GM12878 (cell line): ENCODE measurements around the gene ZNF69. TPM values are rescaled to one million over a fixed set of nuclear protein-coding genes. Genes with fewer than 3 reads are reported as not detected.

ENCODE experiments used
- BCL11A ChIP-seq: IDR thresholded peaks from 2 replicates; pipeline ENCODE4 v1.6.1; 2011; ENCODE audit warnings: low read depth, low read length
- BMI1 ChIP-seq: fragments of 450-650 bp; IDR thresholded peaks from 2 replicates; pipeline ENCODE4 v1.6.1; 2016; ENCODE audit warnings: mild to moderate bottlenecking, moderate library complexity, borderline replicate concordance
- CBFB ChIP-seq: IDR thresholded peaks from 2 replicates; pipeline ENCODE4 v1.6.1; 2016; ENCODE audit warnings: antibody characterized with exemption, low read depth
- DPF2 ChIP-seq: fragments of 450-650 bp; IDR thresholded peaks from 2 replicates; pipeline ENCODE4 v1.6.1; 2017; ENCODE audit warnings: mild to moderate bottlenecking
- EZH2 ChIP-seq: IDR thresholded peaks from 2 replicates; pipeline ENCODE4 v1.6.1; 2012; ENCODE audit warnings: low read depth, mild to moderate bottlenecking, control low read depth, inconsistent platforms, low read length, borderline replicate concordance; ENCODE audit not compliant: control insufficient read depth
- KLF5 ChIP-seq: fragments of 450-650 bp; IDR thresholded peaks from 2 replicates; pipeline ENCODE4 v1.6.1; 2014; ENCODE audit warnings: mild to moderate bottlenecking; ENCODE audit not compliant: partially characterized antibody
- MTA3 ChIP-seq: IDR thresholded peaks from 2 replicates; pipeline ENCODE4 v1.6.1; 2012; ENCODE audit warnings: low read length, inconsistent platforms, borderline replicate concordance
- NR2C1 ChIP-seq: fragments of 450-650 bp; IDR thresholded peaks from 2 replicates; pipeline ENCODE4 v1.6.1; 2017; ENCODE audit warnings: antibody characterized with exemption, mild to moderate bottlenecking, moderate library complexity
- NR2F1 ChIP-seq: fragments of 450-650 bp; conservative IDR thresholded peaks from 2 replicates; pipeline ENCODE4 v1.6.1; 2017; ENCODE audit warnings: mild to moderate bottlenecking
- PAX8 ChIP-seq: fragments of 450-650 bp; IDR thresholded peaks from 2 replicates; pipeline ENCODE4 v1.6.1; 2017; ENCODE audit warnings: mild to moderate bottlenecking, moderate library complexity
- RAD21 ChIP-seq: IDR thresholded peaks from 2 replicates; pipeline ENCODE4 v1.6.1; 2011; ENCODE audit warnings: mild to moderate bottlenecking, low read depth, low read length, moderate library complexity; ENCODE audit not compliant: insufficient read depth
- SMAD5 ChIP-seq: IDR thresholded peaks from 2 replicates; pipeline ENCODE4 v1.6.1; 2016; ENCODE audit warnings: antibody characterized with exemption, low read depth
- STAT1 ChIP-seq: fragments of 450-650 bp; conservative IDR thresholded peaks from 2 replicates; pipeline ENCODE4 v1.6.1; 2014; ENCODE audit warnings: antibody characterized with exemption, mild to moderate bottlenecking
- SUZ12 ChIP-seq: fragments of 200-600 bp; sonication (generic); IDR thresholded peaks from one replicate; pipeline ENCODE4 v1.6.1; 2018; ENCODE audit warnings: antibody characterized with exemption, mild to moderate bottlenecking; ENCODE audit not compliant: unreplicated experiment
- TBL1XR1 ChIP-seq: IDR thresholded peaks from 2 replicates; pipeline ENCODE4 v1.6.1; 2012; ENCODE audit warnings: low read depth, low read length, improper control_type of control experiment
- TCF12 ChIP-seq: IDR thresholded peaks from 2 replicates; pipeline ENCODE4 v1.6.1; 2011; ENCODE audit warnings: low read depth, mild to moderate bottlenecking, low read length
- WRNIP1 ChIP-seq: IDR thresholded peaks from 2 replicates; pipeline ENCODE4 v1.6.1; 2011; ENCODE audit warnings: low read depth, low read length, improper control_type of control experiment, borderline replicate concordance
- polyA plus RNA-seq, 11 experiments: library from polyadenylated mRNA; depleted of rRNA in 4 of 11; unstranded in 6 of 11; stranded (reverse) in 5 of 11; fragments of >200 nt; fragmentation: Nextera tagmentation in 4 of 11; fragmentation: Illumina TruSeq in 1 of 11; extraction: Ambion mirVana in 4 of 11; extraction: Trizol in 1 of 11; gene quantifications; 1 replicate in 1 of 11; 2 replicates in 10 of 11; pipeline versions ENCODE4 v1.2.1 to v1.2.3, GENCODE V29; 2011 to 2016; ENCODE audit warnings: inconsistent platforms in 2 of 11, missing spikeins in 2 of 11, low read depth in 1 of 11
- total RNA-seq, 4 experiments: library from RNA; depleted of rRNA in 3 of 4; stranded (reverse); fragments of >200 nt in 3 of 4; fragmentation: Illumina TruSeq in 1 of 4; extraction: Trizol in 1 of 4; gene quantifications; 2 replicates each; pipeline versions ENCODE4 v1.2.1 to v1.2.3, GENCODE V29; 2013 to 2021
- TF ChIP-seq, protein P1 (sequence below): fragments of 450-650 bp; conservative IDR thresholded peaks from 2 replicates; pipeline ENCODE4 v1.6.1; 2017; ENCODE audit warnings: mild to moderate bottlenecking, moderate library complexity
- TF ChIP-seq, protein P2 (sequence below): fragments of 450-650 bp; IDR thresholded peaks from 2 replicates; pipeline ENCODE4 v1.6.1; 2017; ENCODE audit warnings: low read depth, mild to moderate bottlenecking, moderate library complexity

ZNF69 gene
- total and polyA plus RNA-seq, 10 of the 15 experiments (the other 5 are each of a cell fraction or from before 2014, with no cell fraction given): 0.15 to 0.63 (median 0.49) TPM

DNA sequence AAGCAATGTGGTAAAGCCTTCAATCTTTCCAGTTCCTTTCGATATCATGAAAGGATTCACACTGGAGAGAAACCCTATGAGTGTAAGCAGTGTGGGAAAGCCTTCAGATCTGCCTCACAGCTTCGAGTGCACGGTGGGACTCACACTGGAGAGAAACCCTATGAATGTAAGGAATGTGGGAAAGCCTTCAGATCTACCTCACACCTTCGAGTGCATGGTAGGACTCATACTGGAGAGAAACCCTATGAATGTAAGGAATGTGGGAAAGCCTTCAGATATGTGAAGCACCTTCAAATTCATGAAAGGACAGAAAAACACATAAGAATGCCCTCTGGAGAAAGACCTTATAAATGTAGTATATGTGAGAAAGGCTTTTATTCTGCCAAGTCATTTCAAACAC is 61.6 kb downstream of the ZNF69 start (continued):
- no peak for TF ChIP-seq EZH2
- no peak for TF ChIP-seq SUZ12
- no peak for TF ChIP-seq STAT1
- no peak for TF ChIP-seq DPF2
- TF ChIP-seq, protein P1, sequence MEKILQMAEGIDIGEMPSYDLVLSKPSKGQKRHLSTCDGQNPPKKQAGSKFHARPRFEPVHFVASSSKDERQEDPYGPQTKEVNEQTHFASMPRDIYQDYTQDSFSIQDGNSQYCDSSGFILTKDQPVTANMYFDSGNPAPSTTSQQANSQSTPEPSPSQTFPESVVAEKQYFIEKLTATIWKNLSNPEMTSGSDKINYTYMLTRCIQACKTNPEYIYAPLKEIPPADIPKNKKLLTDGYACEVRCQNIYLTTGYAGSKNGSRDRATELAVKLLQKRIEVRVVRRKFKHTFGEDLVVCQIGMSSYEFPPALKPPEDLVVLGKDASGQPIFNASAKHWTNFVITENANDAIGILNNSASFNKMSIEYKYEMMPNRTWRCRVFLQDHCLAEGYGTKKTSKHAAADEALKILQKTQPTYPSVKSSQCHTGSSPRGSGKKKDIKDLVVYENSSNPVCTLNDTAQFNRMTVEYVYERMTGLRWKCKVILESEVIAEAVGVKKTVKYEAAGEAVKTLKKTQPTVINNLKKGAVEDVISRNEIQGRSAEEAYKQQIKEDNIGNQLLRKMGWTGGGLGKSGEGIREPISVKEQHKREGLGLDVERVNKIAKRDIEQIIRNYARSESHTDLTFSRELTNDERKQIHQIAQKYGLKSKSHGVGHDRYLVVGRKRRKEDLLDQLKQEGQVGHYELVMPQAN: no peak
- TF ChIP-seq NR2C1: no peak
- no peak for TF ChIP-seq BMI1
- TF ChIP-seq CBFB: no peak
- no peak for TF ChIP-seq TBL1XR1
- TF ChIP-seq, protein P2, sequence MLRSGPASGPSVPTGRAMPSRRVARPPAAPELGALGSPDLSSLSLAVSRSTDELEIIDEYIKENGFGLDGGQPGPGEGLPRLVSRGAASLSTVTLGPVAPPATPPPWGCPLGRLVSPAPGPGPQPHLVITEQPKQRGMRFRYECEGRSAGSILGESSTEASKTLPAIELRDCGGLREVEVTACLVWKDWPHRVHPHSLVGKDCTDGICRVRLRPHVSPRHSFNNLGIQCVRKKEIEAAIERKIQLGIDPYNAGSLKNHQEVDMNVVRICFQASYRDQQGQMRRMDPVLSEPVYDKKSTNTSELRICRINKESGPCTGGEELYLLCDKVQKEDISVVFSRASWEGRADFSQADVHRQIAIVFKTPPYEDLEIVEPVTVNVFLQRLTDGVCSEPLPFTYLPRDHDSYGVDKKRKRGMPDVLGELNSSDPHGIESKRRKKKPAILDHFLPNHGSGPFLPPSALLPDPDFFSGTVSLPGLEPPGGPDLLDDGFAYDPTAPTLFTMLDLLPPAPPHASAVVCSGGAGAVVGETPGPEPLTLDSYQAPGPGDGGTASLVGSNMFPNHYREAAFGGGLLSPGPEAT: 0 out of 2 replicates have a peak, but pooled peaks have one; percentile 20
- TF ChIP-seq SMAD5: no peak
- TF ChIP-seq WRNIP1: no peak
- no peak for TF ChIP-seq BCL11A
- no peak for TF ChIP-seq MTA3
- TF ChIP-seq NR2F1: no peak
- TF ChIP-seq KLF5: peak; percentile 92
- TF ChIP-seq PAX8: no peak
- no peak for TF ChIP-seq TCF12
- TF ChIP-seq RAD21: no peak
